Peyer's patch (tissue), 4 donors: ENCODE results near the gene TSSK2.

Experiments
- CTCF ChIP-seq, 6 experiments: fragments of 450-650 bp in 4 of 6; fragments of 200-600 bp in 2 of 6; sonication (generic) in 1 of 6; IDR thresholded peaks; one replicate each; pipeline ENCODE4 v1.5.1; 2017 to 2019; ENCODE audit warnings: antibody characterized with exemption in 6 of 6, mild to moderate bottlenecking in 3 of 6, moderate library complexity in 1 of 6
- POLR2A ChIP-seq, 2 donors: fragments of 450-650 bp; IDR thresholded peaks; one replicate each; pipeline ENCODE4 v1.5.1; 2017; ENCODE audit warnings: antibody characterized with exemption in 2 of 2, mild to moderate bottlenecking in 2 of 2, moderate library complexity in 2 of 2

GRCh38 chr22:19178065-19178656, 47.1 kb downstream of the TSSK2 start:
- TF ChIP-seq CTCF (IDR thresholded peaks at IDR 0.05): peak in 3 of 6 experiments; percentile 6 to 13 (median 8)
- peak; percentile 54 to 78 for TF ChIP-seq POLR2A (IDR thresholded peaks at IDR 0.05)
